ENCODE measurements around the gene MTREX. TPM values are rescaled to one million over a fixed set of nuclear protein-coding genes. Genes with fewer than 3 reads are reported as not detected.

The MTREX gene
- total RNA-seq, 1 experiment from 2014 or later: 123 TPM

DNA sequence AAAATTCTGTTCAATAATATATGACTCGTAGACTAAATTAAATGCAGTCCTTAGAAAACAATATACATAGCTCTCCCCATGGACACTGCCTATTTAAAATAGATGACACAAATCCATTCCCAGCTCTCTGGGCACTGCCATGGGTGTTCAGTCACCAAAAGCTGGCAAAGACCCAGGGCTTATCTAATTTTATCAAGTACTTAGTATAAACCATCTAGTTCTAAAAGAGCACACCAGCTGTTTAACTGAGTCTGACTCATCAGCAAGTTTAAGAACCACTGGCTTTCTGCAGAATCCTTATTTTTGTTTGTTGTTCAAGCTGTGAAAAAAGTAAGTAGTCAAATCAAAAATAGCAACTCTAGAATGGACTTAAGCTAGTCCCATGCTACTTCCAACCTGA lies 119.4 kb downstream of the MTREX start:
- TF ChIP-seq CTCF (conservative IDR thresholded peaks at IDR 0.05): no peak
- H2BK12ac ChIP-seq (ENCODE audit: insufficient read length, low read depth, low read length): no peak overlapping the region
- no peak overlapping the region for H4K5ac ChIP-seq (ENCODE audit: insufficient read length, low read depth, low read length)
- no peak overlapping the region for H2BK120ac ChIP-seq (ENCODE audit: low read depth, low read length, poor library complexity, severe bottlenecking)
- H3K23me2 ChIP-seq (ENCODE audit: insufficient read length, low read depth, low read length, poor library complexity, severe bottlenecking): no peaks in the 10 kb centered on the region
- no peak for DNase-seq
- H3K79me2 ChIP-seq (ENCODE audit: insufficient read depth, low read length): no peaks in the 10 kb centered on the region
- H4K91ac ChIP-seq (ENCODE audit: insufficient read length, low read depth, low read length): no peak overlapping the region
- H2AFZ ChIP-seq (ENCODE audit: low read length): no peak overlapping the region
- no peak overlapping the region for H4K8ac ChIP-seq (replicated peaks; ENCODE audit: insufficient read length, low read depth, low read length)
- Mint-ChIP-seq H3K9me3 (peaks cover 12 to 22% of the 10 kb centered on the region in 2 experiments; a peak in 4 of 5 replicates), H3K4me3 (no peak overlapping the region), H3K27ac (no peak overlapping the region; a peak in 1 of 7 replicates), H3K4me1 (peaks cover 7 to 12% of the 10 kb centered on the region in 2 experiments), H3K27me3 (ENCODE audit: low read depth) (peaks cover 5% of the 10 kb centered on the region; the same call in 1 of the 2 replicates), H3K36me3 (ENCODE audit: insufficient read depth in 1 of 3, low read depth in 3 of 3) (peaks cover 62 to 96% (median 88%) of the 10 kb centered on the region in 3 experiments)
- no peaks in the 10 kb centered on the region for H3K9me3 ChIP-seq (ENCODE audit: control insufficient read depth, low read depth, low read length)
- no peak overlapping the region for H2BK20ac ChIP-seq (ENCODE audit: low read depth, low read length, poor library complexity, severe bottlenecking)
- H4K20me1 ChIP-seq (ENCODE audit: control insufficient read depth, insufficient read depth, insufficient read length): no peaks in the 10 kb centered on the region
- no peaks in the 10 kb centered on the region for H3K27me3 ChIP-seq (ENCODE audit: insufficient read depth, low read length)
- H3T11ph ChIP-seq (ENCODE audit: low read length): no peak overlapping the region
- no peak overlapping the region for H2BK15ac ChIP-seq (ENCODE audit: low read depth, low read length)
- no peak overlapping the region for H3K56ac ChIP-seq (ENCODE audit: insufficient read length, low read depth, low read length)
- no peak overlapping the region for H2BK5ac ChIP-seq (ENCODE audit: insufficient read length, low read length)
- no peak overlapping the region for H3K4ac ChIP-seq (ENCODE audit: low read depth, low read length)
- H3K4me2 ChIP-seq (ENCODE audit: insufficient read depth, insufficient read length, low read length): no peak overlapping the region
- H2AK5ac ChIP-seq (ENCODE audit: insufficient read length, low read length): no peak overlapping the region
- H3K79me1 ChIP-seq (ENCODE audit: insufficient read depth, low read depth, low read length, poor library complexity, severe bottlenecking): no peaks in the 10 kb centered on the region
- no peak overlapping the region for H3K14ac ChIP-seq (ENCODE audit: insufficient read depth, low read length)
- no peak overlapping the region for H3K27ac ChIP-seq (ENCODE audit: insufficient read length, low read depth, low read length)
- H3K4me1 ChIP-seq (ENCODE audit: insufficient read depth, low read length): no peaks in the 10 kb centered on the region
- no peak overlapping the region for H3K18ac ChIP-seq (ENCODE audit: insufficient read length, low read depth, low read length)
- WGBS (ENCODE audit: extremely low coverage, insufficient read length, low lambda C conversion rate): no CpG with 5 or more reads among the region's 1 CpG
- H3K9ac ChIP-seq (ENCODE audit: extremely low read depth, insufficient read length, low read length): no peak overlapping the region
- H3K23ac ChIP-seq (ENCODE audit: insufficient read length, low read depth, low read length): no peak overlapping the region
